NCI-H2196 (cell line): ENCODE results near the gene PPP1R3F.
A peak's percentile ranks its signal among the peaks of the same experiment; 100 is the strongest.

ENCODE experiments used
- DNase-seq: peaks from one replicate; lab custom pipeline; 2025; ENCODE audit not compliant: unreplicated experiment; lab: John Stamatoyannopoulos, UW

Gene PPP1R3F, protein sequence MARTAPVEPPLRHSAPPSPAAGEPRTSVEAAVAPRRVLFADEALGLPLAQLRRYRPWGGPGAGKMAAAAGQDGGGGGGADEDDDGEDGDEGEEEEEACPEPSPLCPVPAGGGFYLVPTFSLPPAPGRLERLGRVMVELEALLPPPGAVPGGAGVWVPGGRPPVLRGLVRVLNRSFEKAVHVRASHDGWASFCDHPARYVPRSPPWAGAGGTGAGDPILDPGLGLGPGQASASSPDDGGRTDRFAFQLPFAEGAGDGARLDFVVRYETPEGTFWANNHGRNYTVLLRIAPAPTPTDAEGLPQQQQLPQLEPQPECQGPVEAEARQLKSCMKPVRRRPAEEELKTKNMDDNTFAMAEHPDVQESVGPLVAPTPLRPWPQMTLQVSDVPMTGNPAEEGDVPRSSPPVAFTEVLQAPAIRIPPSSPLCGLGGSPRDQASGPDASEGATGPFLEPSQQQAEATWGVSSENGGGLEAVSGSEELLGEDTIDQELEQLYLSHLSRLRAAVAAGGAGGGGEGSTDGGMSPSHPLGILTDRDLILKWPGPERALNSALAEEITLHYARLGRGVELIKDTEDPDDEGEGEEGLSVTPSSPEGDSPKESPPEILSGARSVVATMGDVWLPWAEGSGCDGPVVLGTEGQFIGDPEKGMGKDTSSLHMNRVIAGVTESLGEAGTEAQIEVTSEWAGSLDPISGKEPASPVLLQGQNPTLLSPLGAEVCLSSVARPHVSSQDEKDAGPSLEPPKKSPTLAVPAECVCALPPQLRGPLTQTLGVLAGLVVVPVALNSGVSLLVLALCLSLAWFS

GRCh38 chrX:49269767-49270248 is at the start of gene PPP1R3F:
TSS of gene PPP1R3F (plus strand) at chrX:49269793. CDS start at chrX:49269870, 77 bp downstream.
- DNase-seq: no peak

- DNase-seq: no peak
Measured at GRCh38 chrX:49220100-49220499, 49.5 kb upstream of the PPP1R3F start.

DNA sequence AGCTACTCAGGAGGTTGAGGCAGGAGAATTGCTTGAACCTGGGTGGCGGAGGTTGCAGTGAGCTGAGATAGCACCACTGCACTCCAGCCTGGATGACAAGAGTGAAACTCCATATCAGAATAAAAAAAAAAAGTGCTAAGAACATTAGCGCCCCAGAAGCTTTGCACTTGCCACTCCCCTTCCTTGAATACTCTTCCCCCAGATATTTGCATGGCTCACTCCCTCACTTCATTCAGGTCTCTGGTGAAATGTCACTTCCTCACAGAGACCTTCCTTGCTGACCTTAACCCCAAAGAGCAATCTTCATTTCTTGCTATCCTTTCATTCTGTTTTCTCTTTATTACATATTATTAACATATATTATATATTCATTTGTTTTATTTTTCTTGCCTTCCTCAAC is 47.7 kb upstream of the PPP1R3F start:
- no peak for DNase-seq

DNA sequence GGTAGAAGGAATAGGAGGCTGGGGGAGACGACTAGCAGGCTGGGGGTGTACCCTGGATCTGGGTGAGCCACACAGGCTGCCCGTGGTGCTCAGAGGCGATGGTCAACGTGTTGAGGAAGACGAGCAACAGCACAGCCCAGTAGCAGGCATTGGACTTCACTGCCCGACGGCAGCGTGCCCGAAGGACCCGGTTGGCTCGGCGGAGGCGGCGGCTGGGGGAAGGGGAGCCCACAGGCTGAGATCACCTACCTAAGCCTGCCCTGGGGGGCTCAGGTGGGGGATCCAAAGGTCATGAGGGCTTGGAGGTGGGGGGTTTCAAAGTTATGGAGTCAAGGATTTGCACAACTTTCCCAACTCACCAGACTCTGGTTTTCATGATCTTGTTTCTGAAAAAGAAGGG is 43.7 kb upstream of the PPP1R3F start:
- DNase-seq: no peak

GRCh38 chrX:49226946-49227345 is 42.6 kb upstream of the PPP1R3F start:
- no peak for DNase-seq

- no peak for DNase-seq
Measured at GRCh38 chrX:49227726-49228125, 41.9 kb upstream of the PPP1R3F start.

- no peak for DNase-seq
Measured at GRCh38 chrX:49228185-49228584, 41.4 kb upstream of the PPP1R3F start.

- peak; percentile 63 for DNase-seq
Measured at GRCh38 chrX:49230500-49231232, 38.9 kb upstream of the PPP1R3F start.

DNA sequence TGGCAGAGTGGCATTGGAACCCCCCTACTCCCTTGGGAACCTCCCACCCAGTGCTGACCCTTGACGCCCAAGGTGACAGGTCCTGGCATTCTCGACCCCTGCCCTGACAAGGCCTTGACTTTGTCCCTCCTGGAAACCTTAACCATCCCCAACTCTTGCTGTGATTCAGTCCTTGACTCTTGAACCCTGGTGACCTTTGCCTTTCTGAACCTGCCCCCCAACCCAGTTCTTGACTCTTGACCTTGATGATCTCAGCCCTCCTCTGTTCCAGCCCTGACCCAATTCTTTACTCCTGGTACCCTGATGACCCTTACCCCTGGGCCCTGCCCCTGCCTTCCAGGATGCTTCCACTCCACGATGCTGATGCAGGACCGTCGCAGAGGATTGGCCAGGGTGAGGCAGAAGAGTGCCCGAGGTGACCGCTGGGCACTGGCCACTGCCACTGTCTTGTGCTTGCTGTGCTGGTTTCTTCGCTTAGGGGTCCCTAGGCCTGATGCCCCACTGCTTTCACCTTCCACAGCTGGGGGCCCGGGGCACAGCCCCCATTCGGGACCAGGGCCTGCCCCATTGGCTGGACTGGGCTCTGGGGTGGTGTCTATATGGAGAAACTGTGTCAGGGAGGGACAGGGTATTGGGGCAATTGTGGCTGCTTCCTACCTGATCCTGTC is 38.1 kb upstream of the PPP1R3F start:
- no peak for DNase-seq

DNA sequence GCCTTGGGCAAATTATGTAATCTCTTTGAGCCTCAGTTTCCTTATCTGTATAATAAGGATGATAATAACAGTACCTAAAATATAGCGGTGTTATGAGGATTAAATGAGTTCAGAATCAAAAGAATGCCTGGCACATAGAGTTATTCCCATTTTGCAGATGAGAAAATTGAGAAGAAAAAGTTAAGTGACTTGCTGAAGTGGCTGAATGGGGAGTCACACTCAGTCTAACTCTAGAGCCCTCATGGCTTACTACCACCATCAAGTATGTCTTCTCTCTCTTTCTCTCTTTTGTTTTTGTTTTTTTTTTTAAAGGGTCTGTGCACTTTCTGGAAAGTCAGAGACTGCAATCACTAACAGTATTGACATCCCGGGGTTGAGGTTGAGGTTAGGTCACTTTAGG is 37.1 kb upstream of the PPP1R3F start:
- no peak for DNase-seq

DNA sequence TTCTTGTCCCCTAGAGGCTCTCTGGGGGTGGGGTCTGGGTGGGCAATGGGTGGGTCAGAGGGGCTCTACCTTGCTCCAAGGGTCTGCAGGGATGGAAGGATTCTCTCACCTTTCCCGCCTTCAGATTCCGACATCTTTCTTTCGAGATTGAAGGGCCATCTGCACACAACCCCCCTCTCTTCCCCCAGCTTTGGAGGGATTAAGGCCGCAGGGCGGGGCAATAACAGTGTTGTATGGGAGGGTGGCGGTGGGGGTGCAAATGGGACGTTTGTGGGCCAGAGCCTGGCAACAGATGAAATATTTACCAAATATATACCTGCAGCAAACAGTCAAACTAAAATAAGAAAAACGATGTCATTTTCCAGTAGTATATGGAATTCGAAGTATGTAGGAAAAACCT is 36.4 kb upstream of the PPP1R3F start, which contains the start of gene CACNA1F:
TSS of gene CACNA1F (minus strand) at position 165 of the 400 bp plus-strand sequence. CDS start at position 134, 31 bp downstream.
- no peak for DNase-seq

GRCh38 chrX:49233887-49234555 is 35.6 kb upstream of the PPP1R3F start:
- DNase-seq: no peak

DNA sequence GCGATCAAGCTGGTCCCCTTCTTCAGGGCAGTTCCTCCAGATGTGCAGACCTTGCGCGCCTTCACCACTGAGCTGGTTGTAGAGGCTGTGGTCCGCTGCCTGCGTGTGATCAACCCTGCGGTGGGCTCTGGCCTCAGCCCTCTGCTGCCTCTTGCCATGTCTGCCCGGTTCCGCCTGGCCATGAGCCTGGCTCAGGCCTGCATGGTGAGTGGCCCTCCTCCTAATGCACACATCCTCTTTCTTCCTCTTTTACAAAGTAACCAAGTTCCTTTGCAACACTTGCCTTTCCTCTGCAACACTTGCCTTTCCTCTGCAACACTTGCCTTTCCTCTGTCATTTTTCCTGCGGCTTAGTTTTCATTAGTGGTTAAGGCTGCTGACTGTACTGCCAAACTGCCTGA is 32.5 kb upstream of the PPP1R3F start:
- DNase-seq: no peak

- no peak for DNase-seq
Measured at GRCh38 chrX:49238735-49239134, 30.9 kb upstream of the PPP1R3F start.

DNA sequence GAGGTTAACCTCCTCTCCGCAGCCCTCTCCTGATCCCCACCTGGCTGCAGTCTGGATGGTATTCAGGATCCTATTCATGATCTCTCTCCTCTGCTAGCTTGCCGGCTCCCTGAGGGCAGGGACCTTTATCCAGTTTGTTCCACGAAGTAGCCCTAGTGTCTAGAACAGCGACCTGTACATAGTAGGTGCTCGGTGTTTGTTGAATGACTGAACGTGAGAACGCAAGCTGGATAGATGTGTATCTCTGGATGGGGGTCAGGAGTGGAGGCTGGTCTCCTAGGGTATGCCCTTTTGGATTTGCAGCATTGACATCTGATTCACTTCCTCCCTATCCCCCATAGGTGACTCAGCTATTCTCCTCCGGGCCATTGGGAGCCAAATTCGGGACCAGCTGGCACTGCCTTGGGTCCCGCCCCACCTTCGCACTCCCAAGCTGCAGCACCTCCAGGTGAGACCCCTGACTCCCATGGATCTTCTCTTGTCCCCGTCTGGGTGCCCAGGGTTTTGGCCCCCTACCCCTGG is 27.0 kb upstream of the PPP1R3F start:
- DNase-seq: no peak

GRCh38 chrX:49243166-49243565 is 26.4 kb upstream of the PPP1R3F start:
- no peak for DNase-seq

GRCh38 chrX:49244207-49244606 is 25.4 kb upstream of the PPP1R3F start:
- DNase-seq: no peak

DNA sequence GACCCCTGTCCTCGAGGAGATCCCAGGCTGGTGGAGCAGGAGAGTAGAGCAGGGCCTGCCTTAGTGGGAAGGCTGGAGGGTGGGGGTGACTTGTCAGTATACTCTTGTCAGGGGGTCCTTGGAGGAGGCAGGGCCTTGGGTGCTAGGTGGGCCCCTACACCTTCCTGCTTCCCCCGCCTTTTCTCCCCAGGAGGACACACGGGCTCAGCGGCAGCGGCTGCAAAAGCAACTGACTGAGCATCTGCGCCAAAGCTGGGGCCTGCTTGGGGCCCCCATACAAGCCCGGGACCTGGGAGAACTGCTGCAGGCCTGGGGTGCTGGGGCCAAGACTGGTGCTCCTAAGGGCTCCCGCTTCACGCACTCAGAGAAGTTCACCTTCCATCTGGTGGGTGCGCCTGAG is 23.1 kb upstream of the PPP1R3F start:
- DNase-seq: no peak

- no peak for DNase-seq
Measured at GRCh38 chrX:49247346-49247745, 22.2 kb upstream of the PPP1R3F start.
